GM18858 (cell line): ENCODE results near the gene CD7.

ENCODE experiments used
- ATAC-seq: cut with Tn5 transposase; IDR thresholded peaks from one replicate; pipeline ENCODE4 v1.9.1; 2021; ENCODE audit not compliant: unreplicated experiment

The CD7 gene

DNA sequence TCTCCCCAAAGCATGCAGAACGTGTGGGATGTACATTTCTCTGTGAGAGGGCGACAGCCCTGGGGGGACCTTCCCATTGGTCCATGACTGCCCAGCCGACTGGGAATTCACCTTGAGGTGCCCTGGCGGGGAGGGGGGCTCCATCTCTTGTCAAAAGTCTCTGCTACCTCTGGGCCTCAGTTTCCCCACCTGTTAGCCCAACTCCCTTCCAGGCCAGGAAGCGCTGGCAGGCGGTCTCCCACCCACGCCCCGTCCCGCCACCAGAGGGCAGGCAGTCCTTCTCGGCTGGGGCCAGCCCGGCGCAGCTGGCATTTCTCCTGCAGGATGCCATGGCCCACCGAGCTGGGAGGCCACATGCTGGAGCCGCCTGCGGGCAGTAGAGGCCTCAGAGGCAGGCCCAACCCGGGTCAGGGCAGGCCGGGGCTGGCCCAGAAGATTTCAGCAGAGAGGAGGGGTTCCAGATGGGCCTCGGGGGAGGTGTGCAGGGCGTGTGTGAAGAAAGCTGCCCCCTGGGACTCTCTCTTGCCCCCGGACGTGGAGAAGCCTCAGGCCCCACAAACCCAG, 16.6 kb downstream of the CD7 start:
- ATAC-seq, result no peak

DNA sequence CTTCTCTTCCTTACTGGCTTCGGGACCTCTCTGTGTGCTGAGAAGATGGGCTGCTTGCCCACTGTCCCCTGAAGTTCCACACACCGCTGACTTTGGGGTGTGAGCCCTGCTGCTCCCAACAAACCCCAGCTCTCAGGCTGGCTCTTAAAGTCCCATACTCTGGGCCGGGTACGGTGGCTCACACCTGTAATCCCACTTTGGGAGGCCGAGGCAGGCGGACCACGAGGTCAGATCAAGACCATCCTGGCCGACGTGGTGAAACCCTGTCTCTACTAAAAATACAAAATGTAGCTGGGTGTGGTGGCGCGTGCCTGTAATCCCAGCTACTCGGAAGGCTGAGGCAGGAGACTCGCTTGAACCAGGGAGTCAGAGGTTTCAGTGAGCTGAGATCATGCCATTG, 17.2 kb downstream of the CD7 start:
- no peak for ATAC-seq

DNA sequence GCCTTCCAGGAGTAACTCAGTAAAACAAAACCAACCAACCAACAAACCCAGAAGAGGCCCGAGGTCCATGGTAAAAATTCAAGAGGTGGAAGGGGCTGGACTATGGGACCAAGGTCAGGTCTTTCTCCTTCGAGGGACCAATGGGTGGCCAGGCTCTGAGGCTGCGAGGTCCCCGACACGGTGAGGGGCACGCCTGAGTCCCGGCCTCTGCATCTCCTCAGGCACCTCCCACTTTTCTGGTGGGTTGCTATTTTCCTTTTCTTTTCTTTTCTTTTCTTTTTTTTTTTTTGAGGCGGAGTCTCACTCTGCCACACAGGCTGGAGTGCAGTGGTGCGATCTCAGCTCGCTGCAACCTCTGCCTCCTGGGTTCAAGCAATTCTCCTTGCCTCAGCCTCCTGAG, 18.0 kb downstream of the CD7 start:
- ATAC-seq, result no peak

DNA sequence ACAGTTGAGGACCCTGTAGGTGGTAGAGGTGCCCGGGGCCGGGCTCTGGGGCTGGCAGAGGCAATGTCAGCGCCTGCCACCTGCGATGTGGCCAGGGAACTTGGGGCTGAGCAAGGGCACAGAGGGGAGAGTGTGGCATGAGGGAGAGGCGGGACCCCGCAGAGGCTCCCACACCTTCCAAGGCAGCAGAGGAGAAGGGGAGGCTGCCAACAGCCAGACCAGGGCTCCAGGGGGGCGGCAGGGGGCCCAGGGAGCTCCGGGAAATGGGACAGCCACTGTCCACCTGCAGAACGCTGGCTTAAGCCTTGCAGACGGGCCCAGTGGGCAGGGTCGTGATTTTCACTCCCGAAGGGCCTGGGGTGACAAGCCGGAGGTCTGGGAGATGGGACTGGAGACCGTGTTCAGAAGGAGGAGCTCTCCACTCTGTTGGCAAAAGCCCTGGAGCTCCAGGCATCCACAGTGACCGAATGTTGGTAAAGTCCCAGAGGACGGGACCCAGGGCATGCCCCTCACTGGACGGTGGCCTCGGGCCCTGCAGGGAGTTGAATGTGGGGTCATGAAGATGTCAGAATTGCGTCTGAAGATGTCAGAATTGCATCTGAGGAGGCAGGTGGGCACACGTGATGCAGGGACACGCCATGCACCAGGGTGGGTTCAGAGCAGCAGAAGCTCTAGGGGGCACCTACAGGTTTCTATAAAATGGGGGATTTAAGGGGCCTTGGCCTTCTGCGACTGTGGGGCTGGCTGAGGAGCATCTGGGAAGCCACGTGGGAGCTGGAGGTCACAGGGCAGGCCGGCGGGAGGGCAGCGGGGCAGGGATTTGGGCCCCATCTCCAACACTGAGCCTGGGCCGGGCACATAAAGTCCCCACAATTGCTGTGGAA, 18.6 kb downstream of the CD7 start:
- no peak for ATAC-seq

DNA sequence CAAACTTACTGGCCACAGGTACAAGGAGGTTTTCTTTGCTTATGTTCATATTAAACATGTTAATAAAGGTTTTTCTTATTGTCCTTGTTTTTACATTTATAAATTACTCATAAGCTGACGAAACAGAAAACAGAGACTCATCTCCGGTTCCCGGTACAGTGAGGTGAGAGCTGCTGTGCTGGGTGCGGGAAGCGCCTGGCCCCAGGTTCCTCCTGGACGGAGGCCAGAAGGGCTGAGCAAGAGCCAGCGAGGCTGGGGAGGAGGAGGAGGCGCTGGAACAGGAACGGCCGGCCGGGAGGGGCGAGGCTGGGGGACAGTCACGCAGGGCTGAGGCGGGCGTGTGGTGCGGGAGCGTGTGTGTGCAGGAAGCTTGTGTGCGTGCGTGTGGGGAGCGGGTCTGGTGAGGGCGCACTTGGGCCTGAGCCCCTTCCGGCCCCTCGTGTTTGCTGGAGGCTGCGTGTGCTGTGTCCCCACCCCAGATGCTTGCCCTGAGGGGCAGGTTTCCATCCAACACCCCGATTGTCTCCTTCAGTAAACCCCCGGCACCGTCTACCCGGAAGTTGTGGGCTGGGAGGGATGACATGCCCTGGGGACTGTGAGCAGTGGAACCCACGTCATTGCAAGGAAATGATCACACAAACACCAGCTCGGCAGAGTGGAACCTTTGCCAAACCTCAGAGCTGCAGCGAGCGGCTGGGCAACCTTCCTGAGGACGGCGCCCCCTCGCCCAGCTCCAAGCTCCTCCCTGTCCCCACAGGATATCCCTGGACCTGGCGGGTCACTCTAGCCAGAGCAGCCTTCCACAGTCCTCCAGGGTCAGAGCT, 19.5 kb downstream of the CD7 start:
- no peak for ATAC-seq

DNA sequence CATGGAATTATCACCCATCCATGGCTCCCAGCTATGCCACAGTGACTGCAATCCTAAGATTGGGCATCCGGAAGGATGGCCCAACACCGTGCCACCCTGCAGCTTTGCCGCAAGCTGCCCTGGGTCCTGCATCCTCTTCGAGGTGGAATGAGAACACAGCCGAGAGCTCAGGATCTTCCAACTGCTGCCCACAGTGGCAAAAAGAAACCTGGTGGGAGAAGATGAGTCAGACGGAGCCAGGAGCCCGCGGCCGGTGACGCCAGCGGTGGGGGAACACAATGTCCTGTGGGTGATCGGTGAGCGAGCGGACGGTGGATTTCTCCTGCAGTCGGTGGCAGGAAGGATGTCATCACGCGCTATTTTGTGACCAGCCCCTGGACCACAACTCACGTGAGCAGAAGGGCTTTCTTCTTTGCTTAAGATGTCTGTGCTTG, 20.1 kb downstream of the CD7 start:
- ATAC-seq, result no peak

DNA sequence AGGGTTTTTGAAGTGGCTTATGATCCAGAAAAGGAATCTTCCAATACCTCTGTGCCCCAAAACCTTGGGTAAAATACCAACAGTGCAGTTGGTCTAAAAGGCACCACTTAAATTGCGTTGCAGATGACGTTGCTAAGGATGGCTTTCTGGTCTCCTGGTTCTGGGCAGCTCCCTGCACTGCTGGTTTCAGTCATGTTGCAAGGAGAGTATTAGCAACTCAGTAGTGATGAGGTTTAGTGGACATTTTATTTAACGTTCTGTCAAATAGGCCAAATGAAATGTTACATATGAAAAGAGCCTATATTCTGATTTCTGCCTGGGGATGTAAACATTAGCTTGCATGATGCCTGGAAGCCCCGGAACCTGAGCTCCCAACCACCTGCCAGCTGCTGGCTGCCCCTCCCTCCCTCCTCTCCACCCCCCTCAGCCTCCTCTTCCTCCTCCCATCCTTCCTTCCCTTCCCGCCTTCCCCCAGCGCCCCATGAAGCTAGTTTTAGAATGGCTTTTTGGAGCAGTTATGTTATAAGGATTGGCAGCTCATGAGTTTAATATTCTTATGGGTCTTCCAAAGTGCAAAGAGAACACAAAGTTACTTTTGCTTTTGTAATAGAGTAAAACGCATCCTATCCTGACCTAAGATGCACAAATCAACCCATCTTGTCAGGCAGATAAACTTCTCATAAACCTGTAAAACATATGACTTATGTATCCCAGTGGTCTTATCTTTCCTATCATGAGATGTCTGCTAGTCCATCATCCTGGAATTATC, 20.7 kb downstream of the CD7 start:
- ATAC-seq, result no peak

DNA sequence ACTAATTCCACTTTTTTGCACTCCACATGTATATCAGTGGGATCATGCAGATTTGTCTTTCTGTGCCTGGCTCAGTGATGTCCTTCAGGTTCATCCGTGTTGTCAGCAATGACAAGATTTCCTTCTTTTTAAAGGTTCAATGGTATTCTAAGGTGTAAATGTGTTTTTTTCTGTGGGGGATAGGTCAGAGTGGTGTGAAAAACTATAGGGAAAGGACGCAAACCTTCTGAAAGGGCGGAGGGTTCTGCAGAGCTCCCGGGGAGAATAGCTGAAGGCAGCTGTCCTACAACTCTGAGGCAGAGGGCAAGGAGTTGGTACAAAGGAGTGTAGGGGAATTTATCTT, 22.0 kb downstream of the CD7 start:
- no peak for ATAC-seq

DNA sequence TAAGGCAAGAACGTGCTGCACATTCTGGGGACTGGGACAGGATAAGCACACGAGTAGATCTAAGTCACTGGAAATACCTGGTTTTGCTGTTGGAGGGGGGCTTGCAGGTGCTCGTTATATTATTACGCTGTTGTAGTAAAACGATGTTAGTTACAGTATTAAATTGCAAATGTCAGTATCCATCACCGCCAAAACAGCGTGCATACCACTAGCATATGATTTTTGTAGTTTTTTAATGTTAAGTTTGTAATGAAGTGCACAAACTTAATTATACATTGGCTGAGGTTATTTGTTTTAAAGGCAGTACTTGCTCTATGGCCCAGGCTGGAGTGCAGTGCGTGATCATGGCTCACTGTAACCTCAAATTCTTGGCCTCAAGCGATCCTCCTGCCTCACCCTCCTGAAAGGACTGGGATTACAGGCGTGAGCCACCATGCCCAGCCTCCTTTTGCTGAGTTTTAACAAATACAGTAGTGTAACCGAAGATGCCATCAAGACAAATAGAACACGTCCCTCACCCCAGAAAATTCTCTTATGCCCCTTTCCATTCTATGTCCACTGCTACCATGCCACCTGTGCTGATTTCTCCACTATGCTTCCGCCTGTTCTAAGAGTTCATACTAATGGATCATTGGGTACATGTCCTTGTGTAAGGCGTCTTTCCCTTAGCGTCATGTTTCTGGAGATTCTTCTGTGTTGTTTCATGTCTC, 23.2 kb downstream of the CD7 start:
- no peak for ATAC-seq

DNA sequence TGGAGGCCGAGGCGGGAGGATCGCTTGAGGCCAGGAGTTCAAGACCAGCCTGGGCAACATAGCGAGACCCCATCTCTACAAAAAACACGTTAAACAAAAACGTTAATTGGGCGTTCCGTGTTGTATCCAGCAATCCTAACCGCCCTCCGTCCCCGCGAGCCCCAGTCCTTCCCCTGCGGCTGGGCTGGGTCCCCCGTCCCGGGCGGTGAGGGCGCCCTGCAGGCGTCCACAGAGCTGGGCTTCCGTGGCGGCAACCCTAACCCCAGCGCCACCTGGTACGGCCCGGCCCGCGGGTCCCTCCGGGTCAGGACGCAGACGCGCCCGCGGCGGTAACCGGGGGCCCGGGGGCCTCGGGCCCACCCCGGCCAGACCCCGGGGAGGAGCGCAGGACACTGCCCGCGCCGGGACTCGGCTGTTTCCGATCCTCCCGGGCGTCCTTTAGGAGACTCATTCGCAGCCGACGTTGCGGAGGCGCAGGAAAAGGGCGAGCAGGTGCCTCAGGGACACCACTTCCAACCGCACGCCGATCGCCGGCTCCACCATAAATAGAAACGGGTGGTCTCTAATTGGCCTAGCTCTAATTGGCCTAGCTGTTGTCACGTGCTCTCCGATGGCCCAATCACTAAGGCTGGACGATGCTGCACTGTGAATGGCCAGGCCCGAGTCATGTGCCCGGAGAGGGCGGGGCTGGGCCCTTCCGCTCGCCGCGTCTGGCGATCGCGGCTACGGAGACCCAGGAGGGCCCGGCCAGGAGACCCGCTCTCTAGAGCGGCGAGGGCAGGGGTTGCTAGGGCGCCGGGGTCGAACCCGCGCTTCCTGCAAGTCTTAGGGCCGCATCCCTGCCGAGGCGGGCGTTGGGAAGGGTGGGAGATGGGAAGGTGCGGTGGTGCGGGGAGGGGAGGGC, 24.9 kb downstream of the CD7 start:
- ATAC-seq, result peak; percentile 85

DNA sequence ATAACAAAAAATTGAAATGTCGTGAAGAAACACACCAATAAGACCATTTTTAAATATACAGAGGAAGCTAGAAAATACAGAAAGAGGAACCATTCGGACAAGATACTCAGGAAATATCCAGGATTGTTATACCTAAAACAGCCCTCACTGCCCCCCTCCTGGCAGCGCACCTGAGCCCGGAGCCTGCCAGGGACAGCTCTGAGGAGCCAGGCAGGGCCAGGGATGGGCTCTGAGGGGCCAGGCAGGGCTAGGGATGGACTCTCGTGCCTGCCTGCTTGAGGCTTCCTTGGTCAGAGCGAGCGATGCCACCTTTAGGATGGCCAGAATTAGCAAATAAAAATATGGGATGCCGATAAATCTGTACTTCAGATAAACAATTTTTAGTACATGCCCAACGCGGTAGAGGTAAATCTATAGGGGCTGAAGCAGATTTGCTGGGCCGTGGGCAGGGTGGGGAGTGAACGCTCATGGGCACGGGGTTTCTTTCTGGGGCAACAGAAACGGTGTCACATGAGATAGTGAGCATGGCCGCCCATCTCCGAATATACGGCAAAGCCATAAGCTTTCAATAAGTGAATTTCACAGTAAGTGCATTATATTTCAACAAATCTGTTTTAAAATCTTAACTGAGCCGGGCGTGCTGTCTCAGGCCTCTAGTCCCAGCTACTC, 25.7 kb downstream of the CD7 start:
- ATAC-seq, result no peak

DNA sequence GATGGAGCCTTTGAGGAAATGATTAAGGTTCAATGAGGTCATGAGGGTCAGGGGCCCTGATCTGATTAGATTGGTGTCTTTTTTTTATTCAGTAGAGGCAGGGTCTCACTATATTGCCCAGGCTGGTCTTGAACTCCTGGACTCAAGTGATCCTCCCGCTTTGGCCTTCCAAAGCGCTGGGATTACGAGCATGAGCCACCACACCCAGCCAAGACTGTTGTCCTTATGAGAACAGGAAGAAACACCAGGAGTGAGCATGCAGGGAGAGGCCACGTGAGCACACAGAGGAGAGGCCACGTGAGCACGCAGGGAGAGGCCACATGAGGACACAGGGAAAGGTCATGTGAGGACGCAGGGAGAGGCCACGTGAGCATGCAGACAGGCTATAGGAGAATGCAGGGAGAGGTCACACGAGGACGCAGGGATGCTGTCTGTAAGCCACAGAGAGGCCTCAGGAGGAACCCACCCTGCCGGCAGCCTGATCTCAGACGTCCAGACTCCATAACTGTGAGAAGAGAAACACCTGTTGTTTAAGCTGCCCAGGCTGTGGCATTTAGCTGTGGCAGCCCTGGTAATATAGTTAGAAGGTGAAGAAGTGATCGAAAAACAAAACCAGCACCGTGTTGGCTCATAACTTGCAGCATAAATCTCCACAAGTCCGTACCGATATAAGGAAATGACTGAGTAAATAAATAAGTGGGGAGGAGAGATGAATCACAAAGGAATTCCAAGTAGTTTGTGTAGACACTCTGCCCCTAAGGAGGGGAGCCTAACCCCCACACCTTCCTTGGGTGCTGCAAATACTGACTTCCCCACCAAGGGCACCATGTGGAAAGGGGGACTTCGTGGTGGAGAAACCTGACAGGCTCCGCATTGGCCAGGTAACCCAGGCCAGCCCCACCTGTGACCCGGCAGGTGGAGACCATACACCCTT, 29.3 kb downstream of the CD7 start:
- no peak for ATAC-seq

DNA sequence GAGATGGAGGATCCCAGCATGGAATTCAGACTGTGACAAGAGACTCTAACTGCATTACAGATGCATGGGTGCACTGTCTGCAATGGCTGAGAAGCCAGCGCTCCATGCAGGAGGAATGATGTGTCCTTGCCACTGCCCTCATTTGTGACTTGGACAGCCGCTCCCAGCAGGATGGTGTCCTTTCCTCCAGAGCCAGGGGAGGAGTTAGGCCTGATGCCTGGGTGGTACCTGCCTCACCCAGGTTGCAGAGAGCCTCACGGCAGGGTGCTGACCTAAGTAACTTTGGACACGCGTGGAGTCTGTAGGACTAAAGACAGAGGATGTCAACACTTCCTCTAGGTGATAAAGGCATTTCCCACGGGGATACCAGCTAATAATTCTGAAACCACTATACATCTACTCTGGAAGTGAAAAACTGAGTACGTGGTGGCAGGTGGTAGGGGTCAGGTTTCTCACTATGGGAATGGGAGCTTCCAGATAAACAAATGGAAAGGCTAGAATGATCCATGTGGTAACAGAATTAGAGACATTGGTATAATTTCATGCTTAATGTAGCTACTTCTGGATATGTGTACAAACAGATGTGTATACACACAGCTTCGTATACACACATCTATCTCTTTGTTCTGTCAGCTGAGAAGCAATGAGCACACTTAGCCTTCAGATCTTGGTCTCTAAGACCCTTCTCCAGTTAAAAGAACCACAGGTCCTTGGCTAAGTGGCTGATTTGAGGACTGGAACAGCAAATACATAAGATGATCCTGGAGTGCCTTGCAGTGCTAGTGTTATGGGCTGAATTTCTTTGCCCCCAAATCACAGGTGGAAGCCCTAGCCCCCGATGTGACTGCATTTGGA, 30.2 kb downstream of the CD7 start:
- no peak for ATAC-seq

DNA sequence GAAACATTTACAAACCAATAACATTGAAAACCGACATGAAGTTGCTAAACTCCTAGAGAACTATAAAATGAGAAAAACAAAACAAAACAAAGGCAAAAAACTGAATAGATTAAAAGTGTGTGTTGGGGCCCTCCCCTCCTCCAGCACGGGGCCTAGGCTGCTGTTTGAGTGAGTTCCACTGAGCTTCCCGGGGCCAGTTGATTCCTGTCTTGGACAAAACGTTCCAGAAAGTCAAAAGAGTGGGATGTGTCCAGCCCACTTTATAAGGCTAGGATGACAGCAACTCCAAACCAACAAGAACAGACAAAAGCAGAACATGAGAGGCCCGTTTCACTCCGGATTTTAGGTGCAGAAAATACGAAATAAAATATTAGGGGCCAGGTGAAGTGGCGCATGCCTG, 32.3 kb downstream of the CD7 start:
- no peak for ATAC-seq

DNA sequence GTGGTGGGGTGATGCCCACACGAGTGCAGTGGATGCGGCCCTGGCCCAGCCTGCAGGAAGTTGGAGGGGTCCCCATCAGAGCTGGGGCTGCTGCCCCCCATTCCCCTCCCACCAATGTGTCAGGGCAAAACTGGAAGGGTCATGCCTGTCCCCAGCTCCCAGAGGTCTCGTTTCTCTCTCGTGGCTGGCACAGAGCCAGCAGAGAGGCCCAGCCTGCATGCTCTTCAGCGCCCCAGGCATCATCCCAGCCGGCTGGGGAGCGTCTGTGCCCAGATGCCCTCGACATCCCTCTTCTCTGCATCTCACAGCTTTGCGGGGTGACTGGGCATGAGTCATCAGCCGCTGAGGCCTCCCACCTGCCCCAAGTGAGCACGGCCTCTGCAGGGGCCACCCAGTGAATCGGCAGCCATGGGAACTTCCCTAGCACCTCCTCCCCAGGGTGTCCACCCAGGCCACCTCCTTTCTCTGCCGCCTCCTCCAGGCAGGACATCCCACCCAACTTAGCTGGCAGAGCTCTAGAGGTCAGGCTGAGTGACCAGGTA, 34.1 kb downstream of the CD7 start:
- no peak for ATAC-seq

DNA sequence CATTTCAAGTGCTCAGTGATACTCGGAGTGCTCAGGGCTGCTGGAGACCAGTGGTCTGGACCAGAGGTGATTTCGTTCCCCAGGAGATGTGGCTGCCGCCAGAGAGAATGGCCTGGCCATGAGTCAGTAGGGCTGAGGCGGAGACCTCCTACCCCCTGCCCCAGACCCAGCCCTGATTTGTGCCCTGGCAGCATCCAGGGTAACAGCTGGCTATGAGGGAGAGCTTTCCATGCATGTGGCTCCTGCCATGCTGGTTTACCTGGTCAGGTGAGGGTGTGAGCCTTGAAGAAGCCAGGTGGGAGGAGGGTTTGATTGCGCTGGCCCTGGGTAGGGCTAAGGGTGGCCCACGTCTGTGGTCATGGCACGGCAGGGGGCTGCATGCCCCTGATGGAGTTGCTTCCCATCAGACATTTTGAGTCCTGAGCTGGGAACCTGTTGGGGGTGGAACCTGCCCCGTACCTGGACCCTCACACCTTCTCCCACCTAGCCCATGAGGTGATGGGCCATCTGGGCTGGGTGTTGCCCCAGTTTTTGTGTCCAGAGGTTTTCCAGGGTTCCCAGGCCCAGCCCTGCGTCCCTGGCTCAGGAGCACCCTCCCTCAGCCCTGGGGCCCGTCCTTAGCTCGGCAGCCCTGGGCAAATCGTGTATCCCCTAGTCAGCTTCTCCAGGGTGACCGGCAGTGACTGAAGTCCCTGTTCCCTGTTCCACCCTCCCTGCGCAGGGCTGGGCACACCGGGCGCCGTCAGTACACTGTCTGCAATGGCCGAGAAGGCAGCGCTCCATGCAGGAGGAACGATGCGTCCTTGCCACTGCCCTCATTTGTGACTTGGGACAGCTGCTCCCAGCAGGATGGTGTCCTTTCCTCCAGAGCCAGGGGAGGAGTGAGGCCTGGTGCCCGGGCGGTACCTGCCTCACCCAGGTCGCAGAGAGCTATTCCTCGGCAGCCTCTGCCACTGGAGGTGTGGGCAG, 34.9 kb downstream of the CD7 start:
- ATAC-seq, result no peak
